ENCODE data around the gene RAB7B. TPM values are rescaled to one million over a fixed set of nuclear protein-coding genes. Genes with fewer than 3 reads are reported as not detected.

The RAB7B gene
- total RNA-seq, 1 experiment from 2014 or later: 0.22 TPM

DNA sequence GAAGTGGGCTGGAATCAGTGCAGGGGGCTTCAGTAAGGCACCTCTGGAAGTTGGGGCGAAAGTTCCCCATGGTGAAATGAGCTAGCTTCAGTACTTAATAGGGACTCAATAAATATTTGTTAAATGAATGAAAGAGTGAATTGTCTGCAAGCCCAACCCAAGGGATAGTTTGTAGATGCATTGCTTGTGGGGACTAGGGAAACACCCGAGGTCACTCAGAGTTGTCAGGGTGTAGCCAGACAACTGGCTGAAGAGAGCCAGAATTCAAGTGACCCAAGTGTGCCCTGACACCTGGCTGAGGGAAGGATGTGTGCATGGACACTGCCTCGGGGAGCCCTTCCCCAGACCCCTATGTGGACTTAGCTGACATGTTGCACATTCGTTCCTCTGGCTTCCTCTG lies 58.7 kb downstream of the RAB7B start (continued):
- no peak for TF ChIP-seq POLR2AphosphoS5 (IDR thresholded peaks at IDR 0.05; ENCODE audit: low read depth, low read length)
- TF ChIP-seq, protein P1, sequence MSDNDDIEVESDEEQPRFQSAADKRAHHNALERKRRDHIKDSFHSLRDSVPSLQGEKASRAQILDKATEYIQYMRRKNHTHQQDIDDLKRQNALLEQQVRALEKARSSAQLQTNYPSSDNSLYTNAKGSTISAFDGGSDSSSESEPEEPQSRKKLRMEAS (IDR thresholded peaks at IDR 0.05): no peak
- no peak for TF ChIP-seq ZFX (IDR thresholded peaks at IDR 0.05)
- no peak for TF ChIP-seq CEBPB (IDR thresholded peaks at IDR 0.05; ENCODE audit: low read depth)
- no peak for TF ChIP-seq JUND (IDR thresholded peaks at IDR 0.05)
- TF ChIP-seq, protein P2, sequence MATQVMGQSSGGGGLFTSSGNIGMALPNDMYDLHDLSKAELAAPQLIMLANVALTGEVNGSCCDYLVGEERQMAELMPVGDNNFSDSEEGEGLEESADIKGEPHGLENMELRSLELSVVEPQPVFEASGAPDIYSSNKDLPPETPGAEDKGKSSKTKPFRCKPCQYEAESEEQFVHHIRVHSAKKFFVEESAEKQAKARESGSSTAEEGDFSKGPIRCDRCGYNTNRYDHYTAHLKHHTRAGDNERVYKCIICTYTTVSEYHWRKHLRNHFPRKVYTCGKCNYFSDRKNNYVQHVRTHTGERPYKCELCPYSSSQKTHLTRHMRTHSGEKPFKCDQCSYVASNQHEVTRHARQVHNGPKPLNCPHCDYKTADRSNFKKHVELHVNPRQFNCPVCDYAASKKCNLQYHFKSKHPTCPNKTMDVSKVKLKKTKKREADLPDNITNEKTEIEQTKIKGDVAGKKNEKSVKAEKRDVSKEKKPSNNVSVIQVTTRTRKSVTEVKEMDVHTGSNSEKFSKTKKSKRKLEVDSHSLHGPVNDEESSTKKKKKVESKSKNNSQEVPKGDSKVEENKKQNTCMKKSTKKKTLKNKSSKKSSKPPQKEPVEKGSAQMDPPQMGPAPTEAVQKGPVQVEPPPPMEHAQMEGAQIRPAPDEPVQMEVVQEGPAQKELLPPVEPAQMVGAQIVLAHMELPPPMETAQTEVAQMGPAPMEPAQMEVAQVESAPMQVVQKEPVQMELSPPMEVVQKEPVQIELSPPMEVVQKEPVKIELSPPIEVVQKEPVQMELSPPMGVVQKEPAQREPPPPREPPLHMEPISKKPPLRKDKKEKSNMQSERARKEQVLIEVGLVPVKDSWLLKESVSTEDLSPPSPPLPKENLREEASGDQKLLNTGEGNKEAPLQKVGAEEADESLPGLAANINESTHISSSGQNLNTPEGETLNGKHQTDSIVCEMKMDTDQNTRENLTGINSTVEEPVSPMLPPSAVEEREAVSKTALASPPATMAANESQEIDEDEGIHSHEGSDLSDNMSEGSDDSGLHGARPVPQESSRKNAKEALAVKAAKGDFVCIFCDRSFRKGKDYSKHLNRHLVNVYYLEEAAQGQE (IDR thresholded peaks at IDR 0.05; ENCODE audit: low read depth): no peak
- no peak for TF ChIP-seq ELF1 (IDR thresholded peaks at IDR 0.05; ENCODE audit: borderline replicate concordance, low read depth)

DNA sequence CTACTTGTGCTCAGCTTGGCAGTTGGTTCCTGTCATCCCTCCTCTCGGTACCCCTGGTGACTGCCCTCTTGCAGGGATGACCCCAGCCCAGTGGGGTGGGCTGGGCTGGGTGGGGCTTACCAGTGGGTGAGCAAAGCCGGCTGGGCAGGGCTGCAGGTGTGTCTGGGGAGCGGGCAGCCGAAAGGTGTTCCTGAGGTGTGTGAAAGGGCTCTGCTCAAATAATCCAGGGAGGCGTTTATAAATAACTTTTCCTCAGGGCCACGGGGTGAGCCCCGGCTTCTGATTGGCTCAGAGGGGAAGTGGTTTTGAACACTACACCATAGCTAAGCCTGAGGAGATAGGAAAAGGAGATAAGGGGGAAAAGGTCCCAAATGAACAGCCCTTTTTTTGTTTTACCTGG lies 60.0 kb downstream of the RAB7B start, which contains the start of gene SLC26A9:
Gene SLC26A9 (minus strand): TSS at position 212 of the 400 bp plus-strand sequence. CDS start 7,636 bp downstream, outside the sequence.
- intact Hi-C loops (cut with micrococcal nuclease): no loop called here
- Histone ChIP-seq H3K4me1 (ENCODE audit: control insufficient read depth in 1 of 2, insufficient read depth in 2 of 2, low read length in 2 of 2) (peaks cover 9 to 19% of the 10 kb centered on the region in 2 experiments), H2AFZ (ENCODE audit: low read depth, low read length, poor library complexity, severe bottlenecking) (no peak within 1 kb of the TSS), H3K36me3 (ENCODE audit: control insufficient read depth in 1 of 2, insufficient read depth in 2 of 2, low read length in 2 of 2) (no peaks in the 10 kb centered on the region), H3K27me3 (ENCODE audit: insufficient read depth, low read length) (peaks cover 44% of the 10 kb centered on the region), H3K4me3 (replicated peaks in 1 of 2; ENCODE audit: low read depth in 1 of 2, low read length in 2 of 2) (no peak within 1 kb of the TSS), H3K9me3 (ENCODE audit: control insufficient read depth in 1 of 2, insufficient read depth in 1 of 2, low read depth in 1 of 2, low read length in 2 of 2) (no peaks in the 10 kb centered on the region), H3K79me2 (ENCODE audit: insufficient read depth, low read length) (no peaks in the 10 kb centered on the region), H3K27ac (ENCODE audit: low read depth, low read length) (no peak within 1 kb of the TSS), H3K9ac (ENCODE audit: low read length) (no peak within 1 kb of the TSS), H4K20me1 (ENCODE audit: insufficient read depth) (no peaks in the 10 kb centered on the region), H3K9me2 (ENCODE audit: insufficient read depth) (no peaks in the 10 kb centered on the region), H3K4me2 (ENCODE audit: low read length) (no peak within 1 kb of the TSS)
- no peak for DNase-seq (ENCODE audit: low read depth, low spot score)
- TF ChIP-seq SIN3A (IDR thresholded peaks at IDR 0.05; ENCODE audit: low read depth) (no peak), RAD21 (IDR thresholded peaks at IDR 0.05; ENCODE audit: low read depth) (no peak), CEBPB (IDR thresholded peaks at IDR 0.05; ENCODE audit: low read depth) (no peak), ZNF274 (IDR thresholded peaks at IDR 0.05; ENCODE audit: low read depth, low read length) (no peak), JUND (IDR thresholded peaks at IDR 0.05) (no peak), POLR2AphosphoS5 (IDR thresholded peaks at IDR 0.05; ENCODE audit: low read depth, low read length) (no peak), EZH2 (IDR thresholded peaks at IDR 0.05) (no peak), POLR2A (IDR thresholded peaks at IDR 0.05; ENCODE audit: borderline replicate concordance, extremely low read depth, insufficient read depth, insufficient read length) (no peak), EGR1 (IDR thresholded peaks at IDR 0.05; ENCODE audit: low read depth) (no peak), TCF7L2 (IDR thresholded peaks at IDR 0.05; ENCODE audit: borderline replicate concordance, extremely low read depth, insufficient read depth, insufficient read length) (no peak), YY1 (IDR thresholded peaks at IDR 0.05; ENCODE audit: extremely low read depth, insufficient replicate concordance, low read depth, low read length) (no peak)
- TF ChIP-seq, protein P1 (IDR thresholded peaks at IDR 0.05): no peak
- TF ChIP-seq, protein P3, sequence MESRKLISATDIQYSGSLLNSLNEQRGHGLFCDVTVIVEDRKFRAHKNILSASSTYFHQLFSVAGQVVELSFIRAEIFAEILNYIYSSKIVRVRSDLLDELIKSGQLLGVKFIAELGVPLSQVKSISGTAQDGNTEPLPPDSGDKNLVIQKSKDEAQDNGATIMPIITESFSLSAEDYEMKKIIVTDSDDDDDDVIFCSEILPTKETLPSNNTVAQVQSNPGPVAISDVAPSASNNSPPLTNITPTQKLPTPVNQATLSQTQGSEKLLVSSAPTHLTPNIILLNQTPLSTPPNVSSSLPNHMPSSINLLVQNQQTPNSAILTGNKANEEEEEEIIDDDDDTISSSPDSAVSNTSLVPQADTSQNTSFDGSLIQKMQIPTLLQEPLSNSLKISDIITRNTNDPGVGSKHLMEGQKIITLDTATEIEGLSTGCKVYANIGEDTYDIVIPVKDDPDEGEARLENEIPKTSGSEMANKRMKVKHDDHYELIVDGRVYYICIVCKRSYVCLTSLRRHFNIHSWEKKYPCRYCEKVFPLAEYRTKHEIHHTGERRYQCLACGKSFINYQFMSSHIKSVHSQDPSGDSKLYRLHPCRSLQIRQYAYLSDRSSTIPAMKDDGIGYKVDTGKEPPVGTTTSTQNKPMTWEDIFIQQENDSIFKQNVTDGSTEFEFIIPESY (IDR thresholded peaks at IDR 0.05; ENCODE audit: extremely low read depth, insufficient replicate concordance, low read length): no peak
- CTCF ChIA-PET: interaction anchor here (1.3 to 2.0 kb wide), 2 partner anchors 25 to 34 kb away, joined by 4 to 7 read pairs; no protein-coding TSS in a partner anchor
- RAD21 ChIA-PET (ENCODE audit: low non-redundant PET in 1 of 2, low total read pairs in 2 of 2, uncharacterized antibody in 2 of 2, unreplicated experiment in 2 of 2): no interaction called here
- no peak for ATAC-seq
- BruUV-seq (replicated peaks): no TSS peak
- POLR2A ChIA-PET: no interaction called here
